GM06990 (cell line): Measurements from ENCODE around the gene CYTH3.
"Not testable (repeated sequence)": the region's sequence is repeated elsewhere in the genome, so short reads cannot be mapped to it uniquely, and the experiment has no call there.

Source experiments
- DNase-seq: peaks from one replicate; pipeline ENCODE4 v3.0.0-alpha.2; 2011; ENCODE audit not compliant: insufficient read length; ENCODE audit errors: extremely low read depth
- H3K27me3 ChIP-seq: replicated peaks from 2 replicates; pipeline ENCODE4 v1.6.0; 2011; ENCODE audit warnings: low read length; ENCODE audit not compliant: control insufficient read depth, insufficient read depth
- H3K36me3 ChIP-seq: 2 replicates; pipeline ENCODE4 v1.5.1; 2011; ENCODE audit warnings: low read length; ENCODE audit not compliant: control insufficient read depth, insufficient read depth
- H3K4me3 ChIP-seq: replicated peaks from 2 replicates; pipeline ENCODE4 v1.5.1; 2011; ENCODE audit warnings: low read depth, mild to moderate bottlenecking, control low read depth, low read length
- TF ChIP-seq, protein P1 (sequence below): IDR thresholded peaks from 2 replicates; pipeline ENCODE4 v1.5.1; 2011; ENCODE audit warnings: low read length, control low read depth, mild to moderate bottlenecking, inconsistent platforms; ENCODE audit not compliant: insufficient read depth, poor library complexity, severe bottlenecking

Gene CYTH3

DNA sequence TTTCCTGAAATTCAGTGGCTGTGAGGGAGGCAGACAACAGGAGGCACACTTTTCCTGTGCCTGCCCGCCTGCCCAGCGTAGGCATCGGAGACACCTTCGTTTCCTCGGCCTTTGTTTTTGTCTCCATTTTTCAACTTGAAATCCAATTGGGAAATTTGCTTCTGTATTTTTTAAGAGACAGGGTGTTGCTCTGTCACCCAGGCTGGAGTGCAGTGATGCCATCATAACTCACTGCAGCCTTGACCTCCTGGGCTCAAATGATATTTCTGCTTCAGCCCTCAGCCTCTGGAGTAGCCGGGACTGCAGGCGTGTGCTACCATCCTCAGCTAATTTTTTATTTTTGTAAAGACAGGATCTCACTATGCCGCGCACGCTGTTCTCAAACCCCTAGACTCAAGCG lies 116.8 kb downstream of the CYTH3 start:
- TF ChIP-seq, protein P1, sequence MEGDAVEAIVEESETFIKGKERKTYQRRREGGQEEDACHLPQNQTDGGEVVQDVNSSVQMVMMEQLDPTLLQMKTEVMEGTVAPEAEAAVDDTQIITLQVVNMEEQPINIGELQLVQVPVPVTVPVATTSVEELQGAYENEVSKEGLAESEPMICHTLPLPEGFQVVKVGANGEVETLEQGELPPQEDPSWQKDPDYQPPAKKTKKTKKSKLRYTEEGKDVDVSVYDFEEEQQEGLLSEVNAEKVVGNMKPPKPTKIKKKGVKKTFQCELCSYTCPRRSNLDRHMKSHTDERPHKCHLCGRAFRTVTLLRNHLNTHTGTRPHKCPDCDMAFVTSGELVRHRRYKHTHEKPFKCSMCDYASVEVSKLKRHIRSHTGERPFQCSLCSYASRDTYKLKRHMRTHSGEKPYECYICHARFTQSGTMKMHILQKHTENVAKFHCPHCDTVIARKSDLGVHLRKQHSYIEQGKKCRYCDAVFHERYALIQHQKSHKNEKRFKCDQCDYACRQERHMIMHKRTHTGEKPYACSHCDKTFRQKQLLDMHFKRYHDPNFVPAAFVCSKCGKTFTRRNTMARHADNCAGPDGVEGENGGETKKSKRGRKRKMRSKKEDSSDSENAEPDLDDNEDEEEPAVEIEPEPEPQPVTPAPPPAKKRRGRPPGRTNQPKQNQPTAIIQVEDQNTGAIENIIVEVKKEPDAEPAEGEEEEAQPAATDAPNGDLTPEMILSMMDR = no peak
- H3K27me3 ChIP-seq = no peaks in the 10 kb centered on the region
- DNase-seq = no peak
- peaks cover 28% of the 10 kb centered on the region for H3K36me3 ChIP-seq
- no peak overlapping the region for H3K4me3 ChIP-seq

DNA sequence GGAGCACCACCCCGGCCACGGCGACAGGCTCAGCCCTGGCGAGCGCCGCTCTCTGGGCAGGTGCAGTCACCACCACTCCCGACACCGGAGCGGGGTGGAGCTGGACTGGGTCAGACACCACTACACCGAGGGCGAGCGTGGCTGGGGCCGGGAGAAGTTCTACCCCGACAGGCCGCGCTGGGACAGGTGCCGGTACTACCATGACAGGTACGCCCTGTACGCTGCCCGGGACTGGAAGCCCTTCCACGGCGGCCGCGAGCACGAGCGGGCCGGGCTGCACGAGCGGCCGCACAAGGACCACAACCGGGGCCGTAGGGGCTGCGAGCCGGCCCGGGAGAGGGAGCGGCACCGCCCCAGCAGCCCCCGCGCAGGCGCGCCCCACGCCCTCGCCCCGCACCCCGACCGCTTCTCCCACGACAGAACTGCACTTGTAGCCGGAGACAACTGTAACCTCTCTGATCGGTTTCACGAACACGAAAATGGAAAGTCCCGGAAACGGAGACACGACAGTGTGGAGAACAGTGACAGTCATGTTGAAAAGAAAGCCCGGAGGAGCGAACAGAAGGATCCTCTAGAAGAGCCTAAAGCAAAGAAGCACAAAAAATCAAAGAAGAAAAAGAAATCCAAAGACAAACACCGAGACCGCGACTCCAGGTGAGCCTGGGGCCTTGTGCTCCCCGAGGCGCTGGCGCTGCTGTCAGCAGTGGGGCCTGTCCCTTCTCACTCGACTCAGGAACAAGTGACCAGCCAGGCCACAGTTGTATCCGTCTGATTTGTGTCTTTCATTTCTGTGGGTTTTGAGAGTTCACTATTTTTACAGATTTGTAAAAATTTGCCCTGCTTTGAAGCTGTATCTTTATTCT lies 117.7 kb downstream of the CYTH3 start:
- TF ChIP-seq, protein P1 = no peak
- Histone ChIP-seq H3K4me3 (no peak overlapping the region), H3K27me3 (no peaks in the 10 kb centered on the region), H3K36me3 (peaks cover 32% of the 10 kb centered on the region)
- no peak for DNase-seq

DNA sequence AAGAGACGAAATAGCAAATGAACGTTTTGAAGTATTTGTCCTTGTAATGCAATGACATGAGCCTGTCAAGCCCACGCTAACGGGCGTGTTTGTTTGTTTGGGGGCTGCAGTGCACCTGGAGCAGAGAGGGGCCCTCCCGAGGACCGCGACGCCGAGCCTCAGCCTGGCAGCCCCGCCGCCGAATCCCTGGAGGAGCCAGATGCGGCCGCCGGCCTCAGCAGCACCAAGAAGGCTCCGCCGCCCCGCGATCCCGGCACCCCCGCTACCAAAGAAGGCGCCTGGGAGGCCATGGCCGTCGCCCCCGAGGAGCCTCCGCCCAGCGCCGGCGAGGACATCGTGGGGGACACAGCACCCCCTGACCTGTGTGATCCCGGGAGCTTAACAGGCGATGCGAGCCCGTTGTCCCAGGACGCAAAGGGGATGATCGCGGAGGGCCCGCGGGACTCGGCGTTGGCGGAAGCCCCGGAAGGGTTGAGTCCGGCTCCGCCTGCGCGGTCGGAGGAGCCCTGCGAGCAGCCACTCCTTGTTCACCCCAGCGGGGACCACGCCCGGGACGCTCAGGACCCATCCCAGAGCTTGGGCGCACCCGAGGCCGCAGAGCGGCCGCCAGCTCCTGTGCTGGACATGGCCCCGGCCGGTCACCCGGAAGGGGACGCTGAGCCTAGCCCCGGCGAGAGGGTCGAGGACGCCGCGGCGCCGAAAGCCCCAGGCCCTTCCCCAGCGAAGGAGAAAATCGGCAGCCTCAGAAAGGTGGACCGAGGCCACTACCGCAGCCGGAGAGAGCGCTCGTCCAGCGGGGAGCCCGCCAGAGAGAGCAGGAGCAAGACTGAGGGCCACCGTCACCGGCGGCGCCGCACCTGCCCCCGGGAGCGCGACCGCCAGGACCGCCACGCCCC lies 118.5 kb downstream of the CYTH3 start:
- TF ChIP-seq, protein P1 = no peak
- DNase-seq = no peak
- H3K4me3 ChIP-seq = no peak overlapping the region
- H3K36me3 ChIP-seq = peaks cover 36% of the 10 kb centered on the region
- H3K27me3 ChIP-seq = no peaks in the 10 kb centered on the region

DNA sequence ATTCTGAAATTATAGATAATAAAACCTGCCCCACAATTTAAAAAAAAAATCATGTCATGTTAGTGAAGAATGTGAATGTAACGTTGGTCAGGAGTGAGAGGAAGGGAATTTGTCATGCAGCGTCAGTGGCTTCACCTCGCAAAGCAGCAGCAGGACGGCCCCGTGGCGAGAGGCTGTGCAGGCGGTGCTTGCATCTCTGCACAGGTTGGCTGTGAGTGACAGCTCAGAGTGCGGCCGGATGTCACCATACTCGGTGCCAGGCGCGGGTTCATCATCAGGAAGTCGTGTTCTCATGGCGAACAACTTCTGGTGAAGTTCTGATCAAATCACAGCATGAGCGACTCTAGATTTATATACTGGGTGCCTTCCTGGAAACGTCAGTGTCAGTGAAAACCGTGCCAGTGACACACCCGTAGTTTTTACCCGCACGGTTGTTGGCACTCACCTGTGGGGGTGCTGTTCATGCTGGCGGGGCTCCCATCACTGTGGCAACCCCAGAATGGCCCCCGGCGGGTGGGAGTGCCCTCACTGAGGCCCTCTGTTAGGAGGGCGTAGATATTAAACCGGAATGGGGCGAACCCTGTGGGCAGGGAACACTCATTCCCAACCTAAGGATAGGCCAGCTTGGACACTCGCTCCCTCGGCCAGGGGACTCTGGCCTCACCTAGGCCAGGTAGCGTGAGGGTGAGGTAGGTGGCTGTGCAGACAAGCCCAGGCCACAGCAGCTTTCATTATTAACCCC lies 120.3 kb downstream of the CYTH3 start:
- peaks cover 31% of the 10 kb centered on the region for H3K36me3 ChIP-seq
- no peak for DNase-seq
- TF ChIP-seq, protein P1 = no peak
- H3K27me3 ChIP-seq = no peaks in the 10 kb centered on the region
- no peak overlapping the region for H3K4me3 ChIP-seq

DNA sequence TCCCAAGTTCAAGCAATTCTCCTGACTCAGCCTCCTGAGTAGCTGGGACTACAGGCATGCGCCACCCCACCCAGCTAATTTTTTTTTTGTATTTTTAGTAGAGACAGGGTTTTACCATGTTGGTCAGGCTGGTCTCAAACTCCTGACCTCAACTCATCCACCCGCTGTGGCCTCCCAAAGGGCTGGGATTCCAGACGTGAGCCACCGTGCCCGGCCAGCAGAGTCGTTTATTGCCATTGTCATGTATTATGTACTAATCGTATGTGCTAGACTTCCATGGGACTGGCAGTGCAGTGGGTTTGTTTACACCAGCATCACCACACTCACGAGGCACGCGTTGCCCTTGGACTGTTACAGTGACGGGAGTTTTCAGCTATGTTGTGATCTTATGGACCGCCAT lies 120.9 kb downstream of the CYTH3 start:
- not testable (repeated sequence) for H3K4me3 ChIP-seq, DNase-seq, H3K27me3 ChIP-seq
- peaks cover 33% of the 10 kb centered on the region for H3K36me3 ChIP-seq
